GM12874 (cell line): ENCODE data around the gene CTNNBIP1.

Source experiments
- CTCF ChIP-seq: IDR thresholded peaks from 2 replicates; pipeline ENCODE4 v1.5.1; 2011; ENCODE audit warnings: low read depth, mild to moderate bottlenecking, control low read depth, low read length, moderate library complexity; ENCODE audit not compliant: insufficient read depth

Gene CTNNBIP1

GRCh38 chr1:9903801-9904527, 6.1 kb downstream of the CTNNBIP1 start:
- TF ChIP-seq CTCF: no peak

- TF ChIP-seq CTCF: no peak
Measured at GRCh38 chr1:9902060-9902452, 8.0 kb downstream of the CTNNBIP1 start.

DNA sequence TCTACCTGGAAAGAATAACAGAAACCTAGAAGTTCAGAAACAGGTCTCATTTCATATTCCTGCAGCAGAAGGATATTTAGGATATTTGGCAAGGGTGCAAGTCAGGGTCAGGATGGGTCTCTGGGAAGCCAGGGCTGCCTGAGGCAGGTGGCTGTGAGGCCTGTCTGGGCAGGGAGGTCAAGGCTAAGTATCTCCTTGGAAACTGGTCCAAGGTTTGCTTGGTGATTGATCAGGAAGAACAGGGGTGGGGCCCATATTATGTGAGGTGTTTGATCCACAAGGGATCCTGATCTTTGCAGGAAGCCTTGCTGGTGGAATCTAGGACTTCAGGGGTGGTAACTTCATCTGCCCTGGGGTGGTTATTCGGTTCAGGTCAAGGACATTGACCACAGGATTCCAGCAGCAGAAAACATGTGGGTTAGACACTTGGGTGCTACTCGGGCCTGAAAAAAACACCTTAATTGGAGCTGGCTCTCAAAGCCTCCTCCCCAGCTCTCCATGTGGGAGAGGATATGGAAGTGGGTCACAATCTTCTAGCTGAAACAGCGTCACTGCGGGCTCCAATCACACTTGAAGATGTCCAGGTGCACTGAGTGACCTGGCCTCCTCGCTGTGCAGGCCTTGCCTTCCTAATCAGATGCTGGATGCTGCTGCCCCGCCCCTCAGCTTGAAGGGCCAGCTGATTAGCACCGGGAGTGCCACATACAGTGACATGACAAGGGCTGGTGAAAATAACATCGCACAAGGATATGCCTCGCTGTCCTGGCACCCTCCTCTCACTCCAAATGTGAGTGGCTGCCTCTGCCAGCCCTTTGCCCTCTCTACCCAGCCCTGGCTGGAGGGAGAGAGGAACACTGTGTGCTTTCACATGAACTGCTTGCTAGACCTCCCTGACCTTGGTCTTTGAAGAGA, 8.7 kb downstream of the CTNNBIP1 start:
- no peak for TF ChIP-seq CTCF

DNA sequence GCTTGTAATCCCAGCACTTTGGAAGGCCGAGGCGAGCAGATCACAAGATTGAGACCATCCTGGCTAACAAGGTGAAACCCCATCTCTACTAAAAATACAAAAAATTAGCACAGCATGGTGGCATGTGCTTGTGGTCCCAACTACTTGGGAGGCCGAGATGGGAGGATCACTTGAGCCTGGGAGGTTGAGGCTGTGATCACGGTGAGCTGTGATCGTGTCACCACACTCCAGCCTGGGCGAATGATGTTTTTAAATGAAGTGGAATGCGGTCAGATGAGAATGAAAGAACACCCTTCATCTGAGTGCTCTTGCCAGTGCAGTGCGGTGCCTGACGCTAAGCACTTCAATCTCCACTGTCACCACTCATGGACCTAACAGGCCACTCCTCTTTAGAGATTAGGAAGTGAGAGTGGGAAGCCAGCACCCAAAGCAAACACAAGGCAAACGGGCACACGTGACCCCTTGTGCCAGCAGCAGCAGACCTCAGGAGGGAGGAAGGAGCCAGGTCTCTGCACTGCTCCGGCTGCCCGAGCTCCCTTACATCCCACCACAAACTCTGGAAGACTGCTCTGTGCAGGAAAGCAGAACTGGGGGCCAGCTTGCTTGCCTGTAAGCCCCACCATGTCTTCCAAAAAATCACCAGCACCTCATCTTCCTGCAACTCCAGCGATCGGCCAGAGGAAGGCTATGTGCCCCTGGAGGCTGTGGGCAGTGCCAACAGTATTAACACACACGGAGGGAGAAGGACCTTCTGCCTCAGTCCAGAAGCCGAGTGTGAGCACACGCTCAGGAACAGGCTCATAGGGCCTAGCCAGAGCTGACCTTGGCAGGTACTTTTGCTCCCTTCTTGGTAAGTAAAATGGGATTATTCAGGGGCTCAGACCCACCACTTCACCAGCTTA, 9.7 kb downstream of the CTNNBIP1 start:
- TF ChIP-seq CTCF: no peak

GRCh38 chr1:9894115-9894514, 16.0 kb downstream of the CTNNBIP1 start:
- TF ChIP-seq CTCF: no peak

DNA sequence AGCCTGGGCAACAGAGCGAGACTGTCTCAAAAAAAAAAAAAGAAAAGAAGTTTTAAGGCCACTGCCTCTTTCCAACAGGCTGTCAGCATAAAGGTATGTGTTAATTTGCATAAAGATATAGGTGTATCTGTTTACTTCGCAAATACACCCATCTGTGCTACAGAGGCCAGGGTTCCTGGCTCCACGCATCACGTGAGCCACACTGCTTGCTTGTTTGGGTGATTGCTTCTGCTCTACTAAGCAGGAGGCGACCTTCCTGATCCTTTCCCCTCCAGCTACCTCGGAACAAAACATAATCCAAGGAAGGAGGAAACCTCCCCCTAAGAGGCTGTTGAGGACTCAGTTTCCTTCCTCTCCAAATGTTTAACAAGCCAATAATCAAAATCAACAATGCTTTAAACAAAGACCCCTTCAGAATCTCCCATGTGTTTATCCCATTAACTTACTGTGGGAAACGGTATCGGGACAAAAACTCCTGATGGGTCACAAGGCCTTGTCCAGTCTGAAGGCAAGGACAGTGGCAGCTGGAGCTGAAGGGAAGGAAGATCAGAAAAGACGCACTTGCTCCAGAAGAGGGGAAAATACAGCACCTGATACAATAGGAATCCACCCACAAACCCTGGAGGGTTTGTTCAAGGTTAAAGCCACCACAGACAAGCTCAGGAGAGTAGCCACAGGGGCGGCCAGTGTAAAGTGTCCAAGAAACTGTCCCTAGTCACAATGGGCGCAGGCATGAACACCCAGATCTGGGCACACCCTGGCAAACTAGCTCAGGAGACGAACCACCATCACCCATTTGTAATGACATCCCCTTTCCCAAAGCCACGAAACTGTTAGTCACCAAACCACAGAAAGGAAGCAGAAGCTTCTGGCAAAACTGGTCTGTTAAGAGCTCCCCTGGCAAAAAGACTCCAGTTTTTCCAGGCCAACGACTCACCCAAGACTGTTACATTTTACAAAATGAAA, 17.2 kb downstream of the CTNNBIP1 start:
- TF ChIP-seq CTCF: no peak
